ENCODE measurements around the gene INHBC. TPM values are rescaled to one million over a fixed set of nuclear protein-coding genes. Genes with fewer than 3 reads are reported as not detected.

Gene INHBC
- total RNA-seq, 4 donors from 2014 or later: 0.20 to 0.35 TPM; not detected in 2

- ATAC-seq: no peak
These were observed 48.9 kb downstream of the INHBC start for GRCh38 chr12:57483466-57483865.

GRCh38 chr12:57485695-57486094, 51.1 kb downstream of the INHBC start:
- in situ Hi-C loops (cut with MboI; ENCODE audit: low sequenced_read_pairs in 4 of 4): no loop called here
- Histone ChIP-seq H3K4me3 (no peak overlapping the region), H3K9me3 (no peaks in the 10 kb centered on the region), H3K36me3 (peaks cover 0 to 17% of the 10 kb centered on the region in 2 donors), H3K27me3 (no peaks in the 10 kb centered on the region), H3K27ac (no peak overlapping the region), H3K4me1 (peaks cover 10 to 13% of the 10 kb centered on the region in 2 donors)
- TF ChIP-seq POLR2A (IDR thresholded peaks at IDR 0.05): no peak
- no peak for TF ChIP-seq CTCF (IDR thresholded peaks at IDR 0.05 in 4 of 5, conservative IDR thresholded peaks at IDR 0.05 in 1 of 5)
- intact Hi-C loops (cut with DNase I; ENCODE audit: low total_unique reads): no loop called here
- DNase-seq (no peak), ATAC-seq (no peak)

More at GRCh38 chr12:57483466-57483865, 48.9 kb downstream of the INHBC start:
- Histone ChIP-seq H3K27ac (no peak overlapping the region), H3K4me3 (no peak overlapping the region), H3K4me1 (peaks cover 0 to 4% of the 10 kb centered on the region in 2 donors), H3K36me3 (no peaks in the 10 kb centered on the region), H3K27me3 (no peaks in the 10 kb centered on the region), H3K9me3 (no peaks in the 10 kb centered on the region)
- in situ Hi-C loops (cut with MboI; ENCODE audit: low sequenced_read_pairs in 4 of 4) (no loop called here), intact Hi-C loops (cut with DNase I; ENCODE audit: low total_unique reads) (no loop called here)
- no peak for TF ChIP-seq POLR2A (IDR thresholded peaks at IDR 0.05)
- no peak for TF ChIP-seq CTCF (IDR thresholded peaks at IDR 0.05 in 4 of 5, conservative IDR thresholded peaks at IDR 0.05 in 1 of 5)
- DNase-seq: no peak

- H3K36me3 ChIP-seq: peaks cover 0 to 29% of the 10 kb centered on the region in 2 donors
- DNase-seq: no peak
- peaks cover 10 to 13% of the 10 kb centered on the region in 2 donors for H3K4me1 ChIP-seq
- H3K9me3 ChIP-seq: no peaks in the 10 kb centered on the region
- H3K27me3 ChIP-seq: no peaks in the 10 kb centered on the region
- intact Hi-C loops (cut with DNase I; ENCODE audit: low total_unique reads) (no loop called here), in situ Hi-C loops (cut with MboI; ENCODE audit: low sequenced_read_pairs in 4 of 4) (no loop called here)
- no peak for TF ChIP-seq CTCF (IDR thresholded peaks at IDR 0.05 in 4 of 5, conservative IDR thresholded peaks at IDR 0.05 in 1 of 5)
- TF ChIP-seq POLR2A (IDR thresholded peaks at IDR 0.05): no peak
- peak overlapping the region; percentile 74 to 95 (median 76) for H3K4me3 ChIP-seq
- ATAC-seq: no peak
- peak overlapping the region; percentile 83 to 86 (median 84) for H3K27ac ChIP-seq
These were observed 52.5 kb downstream of the INHBC start for GRCh38 chr12:57487055-57487596.

GRCh38 chr12:57487597-57488401, 53.2 kb downstream of the INHBC start, which contains the start of gene MARS1:
MARS1 (plus strand) TSS chr12:57488068; CDS start chr12:57488091, 23 bp downstream.
- in situ Hi-C loops (cut with MboI; ENCODE audit: low sequenced_read_pairs in 4 of 4): no loop called here
- peak; percentile 100 for ATAC-seq
- H3K9me3 ChIP-seq: no peaks in the 10 kb centered on the region
- DNase-seq: peak; percentile 94 to 96
- H3K27ac ChIP-seq: peak within 1 kb of the TSS; percentile 83 to 86 (median 84)
- H3K27me3 ChIP-seq: no peaks in the 10 kb centered on the region
- intact Hi-C loops (cut with DNase I; ENCODE audit: low total_unique reads): loop anchor here (1.0 to 2.0 kb wide), 2 partner anchors 33 to 59 kb away; partner anchors contain the start of genes DCTN2 and DDIT3
- H3K36me3 ChIP-seq: peaks cover 0 to 35% of the 10 kb centered on the region in 2 donors
- peaks cover 10 to 13% of the 10 kb centered on the region in 2 donors for H3K4me1 ChIP-seq
- peak within 1 kb of the TSS; percentile 74 to 95 (median 76) for H3K4me3 ChIP-seq
- TF ChIP-seq POLR2A (IDR thresholded peaks at IDR 0.05) (peak; percentile 47 to 73), CTCF (IDR thresholded peaks at IDR 0.05 in 4 of 5, conservative IDR thresholded peaks at IDR 0.05 in 1 of 5) (no peak)
